GM12874 (cell line): ENCODE results near the gene ZNF397.

Source experiments
- CTCF ChIP-seq: IDR thresholded peaks from 2 replicates; pipeline ENCODE4 v1.5.1; 2011; ENCODE audit warnings: low read depth, mild to moderate bottlenecking, control low read depth, low read length, moderate library complexity; ENCODE audit not compliant: insufficient read depth

Gene ZNF397

GRCh38 chr18:35239314-35239713, 1.5 kb upstream of the ZNF397 start:
- no peak for TF ChIP-seq CTCF

- no peak for TF ChIP-seq CTCF
These were observed 592 bp downstream of the ZNF397 start for GRCh38 chr18:35241448-35241804.

GRCh38 chr18:35242426-35242825, 1.6 kb downstream of the ZNF397 start:
- TF ChIP-seq CTCF: no peak

- no peak for TF ChIP-seq CTCF
These were observed 3.8 kb downstream of the ZNF397 start for GRCh38 chr18:35244671-35245070.

- TF ChIP-seq CTCF: no peak
These were observed 5.0 kb downstream of the ZNF397 start for GRCh38 chr18:35245719-35246317.

GRCh38 chr18:35246831-35247230, 6.0 kb downstream of the ZNF397 start:
- no peak for TF ChIP-seq CTCF

- no peak for TF ChIP-seq CTCF
These were observed 6.8 kb downstream of the ZNF397 start for GRCh38 chr18:35247412-35248249.
